Kidney epithelial cell (primary cell): ENCODE results near the gene CUX1. TPM values are rescaled to one million over a fixed set of nuclear protein-coding genes. Genes with fewer than 3 reads are reported as not detected.

Experiments
- DNase-seq: peaks from one replicate; pipeline ENCODE4 v3.0.0-alpha.2; 2010; ENCODE audit warnings: low read depth
- H3K27me3 ChIP-seq: 2 replicates; pipeline ENCODE4 v1.6.0; 2011; ENCODE audit warnings: low read length; ENCODE audit not compliant: control insufficient read depth, insufficient read depth
- H3K36me3 ChIP-seq: 2 replicates; pipeline ENCODE4 v1.5.1; 2011; ENCODE audit warnings: low read length; ENCODE audit not compliant: control insufficient read depth, insufficient read depth
- H3K4me3 ChIP-seq: 2 replicates; pipeline ENCODE4 v1.5.1; 2011; ENCODE audit warnings: low read depth, mild to moderate bottlenecking, control low read depth, low read length
- CTCF ChIP-seq: IDR thresholded peaks from 2 replicates; pipeline ENCODE4 v1.5.1; 2011; ENCODE audit warnings: mild to moderate bottlenecking, moderate library complexity, low read length, control low read depth, inconsistent platforms; ENCODE audit not compliant: insufficient read depth, poor library complexity, severe bottlenecking
- total RNA-seq: library from RNA; depleted of rRNA; stranded (reverse); fragments of >200 nt; gene quantifications from 2 replicates; pipeline ENCODE4 v1.2.3, GENCODE V29; 2015

Gene CUX1
- total RNA-seq, 1 donor from 2014 or later = 56.7 TPM

DNA sequence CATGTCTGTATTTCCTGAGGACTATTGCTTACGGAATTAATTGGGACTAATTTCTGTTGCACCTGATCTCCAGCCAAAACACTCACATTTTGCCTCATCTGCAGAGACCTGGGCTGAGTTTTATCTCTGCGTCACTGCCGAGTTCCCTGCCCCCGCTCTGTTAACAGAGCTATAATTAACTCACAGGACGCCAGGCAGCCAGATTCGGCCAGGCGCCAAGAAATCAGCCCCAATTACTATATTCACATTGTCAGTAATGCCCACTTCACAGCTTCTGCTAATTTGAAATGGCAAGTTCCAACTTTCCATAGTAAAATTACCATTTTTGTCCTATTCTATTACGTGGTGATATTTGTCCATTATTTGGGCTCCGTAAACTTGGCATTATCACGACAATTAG lies 130.5 kb downstream of the CUX1 start:
- Histone ChIP-seq H3K27me3 (no peaks in the 10 kb centered on the region), H3K36me3 (no peaks in the 10 kb centered on the region), H3K4me3 (no peak overlapping the region)
- DNase-seq = no peak
- no peak for TF ChIP-seq CTCF

DNA sequence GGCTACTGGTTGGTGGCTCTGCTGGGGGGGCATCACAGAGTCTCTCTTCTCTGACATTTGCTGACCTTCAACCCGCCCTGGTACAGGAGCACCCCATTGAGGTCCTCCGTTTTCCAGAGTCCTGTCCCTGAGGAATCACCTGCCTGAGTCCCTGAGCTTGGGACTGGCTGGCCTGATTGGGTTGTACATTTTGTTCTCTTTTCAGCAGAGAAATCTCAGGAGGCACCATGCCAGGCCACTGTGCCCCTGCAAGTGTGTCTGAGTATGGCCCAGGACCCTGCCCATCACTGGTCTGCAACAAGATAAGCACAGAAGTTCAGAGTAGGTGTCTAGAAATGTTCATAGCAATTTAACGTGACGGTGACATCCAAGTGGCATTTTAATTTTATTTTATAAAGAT lies 131.2 kb downstream of the CUX1 start:
- H3K27me3 ChIP-seq = no peaks in the 10 kb centered on the region
- TF ChIP-seq CTCF = no peak
- no peaks in the 10 kb centered on the region for H3K36me3 ChIP-seq
- no peak for DNase-seq
- H3K4me3 ChIP-seq = no peak overlapping the region

GRCh38 chr7:101950450-101951119 lies 133.2 kb downstream of the CUX1 start:
- TF ChIP-seq CTCF = peak; percentile 19
- no peak overlapping the region for H3K4me3 ChIP-seq
- no peaks in the 10 kb centered on the region for H3K36me3 ChIP-seq
- H3K27me3 ChIP-seq = no peaks in the 10 kb centered on the region
- no peak for DNase-seq

- no peak for DNase-seq
- no peak overlapping the region for H3K4me3 ChIP-seq
- H3K27me3 ChIP-seq = no peaks in the 10 kb centered on the region
- H3K36me3 ChIP-seq = no peaks in the 10 kb centered on the region
- no peak for TF ChIP-seq CTCF
Measured at GRCh38 chr7:101951757-101952156, 134.3 kb downstream of the CUX1 start.

DNA sequence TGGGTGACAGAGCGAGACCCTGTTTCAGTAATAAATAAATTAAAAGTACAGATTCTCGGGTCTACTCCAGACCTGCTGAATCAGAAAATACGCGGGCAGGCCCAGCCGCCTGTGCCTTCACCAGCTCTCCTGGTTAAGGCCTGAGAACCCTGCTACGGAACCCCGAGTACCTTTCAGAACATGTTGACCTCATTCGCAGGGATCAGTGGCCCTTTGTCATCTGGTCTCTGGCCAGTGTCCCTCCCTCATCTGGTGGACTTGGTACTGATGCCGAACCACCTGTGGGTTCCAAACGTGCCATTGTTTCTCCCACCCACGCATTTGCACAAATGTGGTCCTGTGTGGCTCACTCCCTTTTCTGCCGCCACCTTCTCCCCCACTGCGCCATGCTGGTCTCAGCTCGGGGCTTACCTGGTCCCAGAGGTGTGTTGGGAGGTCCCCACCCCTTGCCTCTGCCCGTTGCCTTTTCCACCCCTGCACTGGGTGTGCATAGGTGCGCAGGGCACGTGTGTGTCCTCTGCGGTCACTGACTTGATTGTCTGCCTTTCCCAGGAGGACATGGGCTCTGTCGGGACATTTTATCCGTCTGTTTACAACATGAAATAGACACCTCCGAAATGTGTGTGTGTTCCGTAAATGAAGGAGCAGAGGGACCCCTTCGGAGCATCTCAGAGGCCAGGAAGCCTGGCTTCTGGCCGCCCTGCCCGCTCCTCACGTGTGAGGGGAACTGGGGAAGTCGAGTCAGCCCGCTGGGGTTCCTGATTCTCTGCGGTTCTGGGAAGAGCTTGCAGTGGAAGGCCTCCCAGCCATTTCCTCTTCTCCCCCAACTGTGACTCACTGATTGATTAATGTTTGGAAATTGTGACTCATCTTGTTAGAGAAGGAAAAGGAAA lies 135.2 kb downstream of the CUX1 start:
- no peaks in the 10 kb centered on the region for H3K27me3 ChIP-seq
- H3K36me3 ChIP-seq = no peaks in the 10 kb centered on the region
- H3K4me3 ChIP-seq = no peak overlapping the region
- no peak for DNase-seq
- no peak for TF ChIP-seq CTCF
